Ishikawa (cell line): ENCODE results near the gene ATXN8OS.

Source experiments
- CEBPB ChIP-seq: IDR thresholded peaks from 2 replicates; pipeline ENCODE4 v1.6.1; 2012
- CREB1 ChIP-seq: IDR thresholded peaks from 2 replicates; pipeline ENCODE4 v1.6.1; 2012; ENCODE audit warnings: low read depth
- EGR1 ChIP-seq: IDR thresholded peaks from 2 replicates; pipeline ENCODE4 v1.6.1; 2012
- EP300 ChIP-seq: IDR thresholded peaks from 2 replicates; pipeline ENCODE4 v1.6.1; 2012; ENCODE audit warnings: borderline replicate concordance
- FOXM1 ChIP-seq: IDR thresholded peaks from 2 replicates; pipeline ENCODE4 v1.6.1; 2012; ENCODE audit warnings: low read depth, borderline replicate concordance
- NFIC ChIP-seq: IDR thresholded peaks from 2 replicates; pipeline ENCODE4 v1.6.1; 2012
- RAD21 ChIP-seq: IDR thresholded peaks from 2 replicates; pipeline ENCODE4 v1.6.1; 2012; ENCODE audit warnings: low read depth
- TAF1 ChIP-seq: IDR thresholded peaks from 2 replicates; pipeline ENCODE4 v1.6.1; 2012; ENCODE audit warnings: low read depth, mild to moderate bottlenecking
- TCF12 ChIP-seq: IDR thresholded peaks from 2 replicates; pipeline ENCODE4 v1.6.1; 2012; ENCODE audit warnings: low read depth
- TEAD4 ChIP-seq: IDR thresholded peaks from 2 replicates; pipeline ENCODE4 v1.6.1; 2012
- YY1 ChIP-seq: IDR thresholded peaks from 2 replicates; pipeline ENCODE4 v1.6.1; 2012; ENCODE audit warnings: low read depth
- TF ChIP-seq, protein P1 (sequence below): IDR thresholded peaks from 2 replicates; pipeline ENCODE4 v1.6.1; 2012
- TF ChIP-seq, protein P2 (sequence below): IDR thresholded peaks from 2 replicates; pipeline ENCODE4 v1.6.1; 2012
- TF ChIP-seq, protein P3 (sequence below): IDR thresholded peaks from 2 replicates; pipeline ENCODE4 v1.6.1; 2012; ENCODE audit warnings: low read depth, mild to moderate bottlenecking

DNA sequence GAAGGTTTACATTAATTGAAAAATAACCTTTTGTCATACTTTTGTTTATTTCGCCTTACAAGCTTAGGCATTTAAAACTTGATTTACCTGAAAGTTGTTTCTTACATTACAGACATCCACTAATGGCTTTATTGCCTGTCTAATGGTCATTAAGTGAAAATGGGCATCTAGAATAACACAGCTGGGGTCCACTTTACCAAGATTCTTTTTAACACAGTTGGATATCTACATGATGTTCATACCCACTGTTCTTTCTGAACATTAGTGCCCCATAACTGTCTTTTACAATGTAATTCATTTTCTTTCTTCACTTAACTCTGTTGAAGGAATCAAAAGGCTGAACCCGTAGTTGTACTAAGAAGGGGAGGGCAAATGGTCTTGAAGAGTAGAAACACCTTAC, 20.5 kb downstream of the ATXN8OS start:
- no peak for TF ChIP-seq CREB1
- no peak for TF ChIP-seq CEBPB
- no peak for TF ChIP-seq EP300
- TF ChIP-seq RAD21 = no peak
- TF ChIP-seq TAF1 = no peak
- no peak for TF ChIP-seq FOXM1
- no peak for TF ChIP-seq YY1
- no peak for TF ChIP-seq NFIC
- TF ChIP-seq, protein P1, sequence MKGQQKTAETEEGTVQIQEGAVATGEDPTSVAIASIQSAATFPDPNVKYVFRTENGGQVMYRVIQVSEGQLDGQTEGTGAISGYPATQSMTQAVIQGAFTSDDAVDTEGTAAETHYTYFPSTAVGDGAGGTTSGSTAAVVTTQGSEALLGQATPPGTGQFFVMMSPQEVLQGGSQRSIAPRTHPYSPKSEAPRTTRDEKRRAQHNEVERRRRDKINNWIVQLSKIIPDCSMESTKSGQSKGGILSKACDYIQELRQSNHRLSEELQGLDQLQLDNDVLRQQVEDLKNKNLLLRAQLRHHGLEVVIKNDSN = no peak
- no peak for TF ChIP-seq EGR1
- TF ChIP-seq TCF12 = no peak
- TF ChIP-seq, protein P2, sequence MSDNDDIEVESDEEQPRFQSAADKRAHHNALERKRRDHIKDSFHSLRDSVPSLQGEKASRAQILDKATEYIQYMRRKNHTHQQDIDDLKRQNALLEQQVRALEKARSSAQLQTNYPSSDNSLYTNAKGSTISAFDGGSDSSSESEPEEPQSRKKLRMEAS = no peak
- TF ChIP-seq, protein P3, sequence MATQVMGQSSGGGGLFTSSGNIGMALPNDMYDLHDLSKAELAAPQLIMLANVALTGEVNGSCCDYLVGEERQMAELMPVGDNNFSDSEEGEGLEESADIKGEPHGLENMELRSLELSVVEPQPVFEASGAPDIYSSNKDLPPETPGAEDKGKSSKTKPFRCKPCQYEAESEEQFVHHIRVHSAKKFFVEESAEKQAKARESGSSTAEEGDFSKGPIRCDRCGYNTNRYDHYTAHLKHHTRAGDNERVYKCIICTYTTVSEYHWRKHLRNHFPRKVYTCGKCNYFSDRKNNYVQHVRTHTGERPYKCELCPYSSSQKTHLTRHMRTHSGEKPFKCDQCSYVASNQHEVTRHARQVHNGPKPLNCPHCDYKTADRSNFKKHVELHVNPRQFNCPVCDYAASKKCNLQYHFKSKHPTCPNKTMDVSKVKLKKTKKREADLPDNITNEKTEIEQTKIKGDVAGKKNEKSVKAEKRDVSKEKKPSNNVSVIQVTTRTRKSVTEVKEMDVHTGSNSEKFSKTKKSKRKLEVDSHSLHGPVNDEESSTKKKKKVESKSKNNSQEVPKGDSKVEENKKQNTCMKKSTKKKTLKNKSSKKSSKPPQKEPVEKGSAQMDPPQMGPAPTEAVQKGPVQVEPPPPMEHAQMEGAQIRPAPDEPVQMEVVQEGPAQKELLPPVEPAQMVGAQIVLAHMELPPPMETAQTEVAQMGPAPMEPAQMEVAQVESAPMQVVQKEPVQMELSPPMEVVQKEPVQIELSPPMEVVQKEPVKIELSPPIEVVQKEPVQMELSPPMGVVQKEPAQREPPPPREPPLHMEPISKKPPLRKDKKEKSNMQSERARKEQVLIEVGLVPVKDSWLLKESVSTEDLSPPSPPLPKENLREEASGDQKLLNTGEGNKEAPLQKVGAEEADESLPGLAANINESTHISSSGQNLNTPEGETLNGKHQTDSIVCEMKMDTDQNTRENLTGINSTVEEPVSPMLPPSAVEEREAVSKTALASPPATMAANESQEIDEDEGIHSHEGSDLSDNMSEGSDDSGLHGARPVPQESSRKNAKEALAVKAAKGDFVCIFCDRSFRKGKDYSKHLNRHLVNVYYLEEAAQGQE = no peak
- no peak for TF ChIP-seq TEAD4
